ENCODE data around the gene CAPRIN2.

Gene CAPRIN2

DNA sequence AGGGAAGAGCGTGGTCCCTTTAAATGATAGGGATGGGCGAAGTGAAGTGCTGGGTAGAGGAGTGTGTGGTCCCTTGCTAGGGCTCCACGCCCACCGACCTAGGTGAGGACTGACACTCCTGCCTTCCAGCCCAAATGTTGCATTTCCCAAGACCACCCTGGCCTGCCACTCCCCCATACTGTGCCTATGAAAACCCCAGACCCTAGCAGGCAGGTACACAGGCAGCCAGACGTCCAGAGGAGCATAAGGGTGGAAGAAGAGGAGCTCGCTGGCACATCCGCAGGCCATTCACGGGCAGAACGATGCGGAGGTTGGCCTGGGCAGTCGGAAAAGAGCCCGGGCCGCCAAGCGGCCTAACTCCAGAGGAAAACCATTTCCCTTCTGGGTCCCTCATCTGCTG, 58.3 kb downstream of the CAPRIN2 start:
- Histone ChIP-seq H3K4me3 (ENCODE audit: low read depth in 1 of 2, low read length in 2 of 2) (peak overlapping the region; percentile 86 to 98), H3K36me3 (ENCODE audit: control insufficient read depth in 1 of 2, insufficient read depth in 2 of 2, low read length in 2 of 2) (no peaks in the 10 kb centered on the region), H3K4me1 (ENCODE audit: control insufficient read depth in 1 of 2, insufficient read depth in 2 of 2, low read length in 2 of 2) (peaks cover 19 to 28% of the 10 kb centered on the region in 2 donors), H3K27ac (ENCODE audit: low read length) (no peak overlapping the region), H3K9me3 (ENCODE audit: control insufficient read depth in 1 of 2, low read length in 2 of 2) (no peaks in the 10 kb centered on the region), H3K27me3 (ENCODE audit: low read depth, low read length) (no peaks in the 10 kb centered on the region)

DNA sequence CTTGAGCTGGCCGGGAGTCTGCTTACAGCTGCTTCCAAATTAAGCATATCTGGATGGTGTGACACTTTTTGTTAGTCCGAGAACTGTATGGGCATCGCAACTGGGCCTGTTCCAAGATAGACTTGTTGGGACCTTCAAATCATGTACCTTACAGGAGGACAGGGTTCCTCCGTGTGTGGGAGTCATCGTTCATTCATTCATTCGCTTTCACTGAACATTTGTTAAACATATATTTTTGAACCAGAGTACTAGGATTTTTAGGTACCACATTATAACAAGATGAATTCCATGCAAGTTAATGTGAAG, 58.7 kb downstream of the CAPRIN2 start:
- Histone ChIP-seq H3K27me3 (ENCODE audit: low read depth, low read length) (no peaks in the 10 kb centered on the region), H3K4me3 (ENCODE audit: low read depth in 1 of 2, low read length in 2 of 2) (peak overlapping the region; percentile 86 to 98), H3K4me1 (ENCODE audit: control insufficient read depth in 1 of 2, insufficient read depth in 2 of 2, low read length in 2 of 2) (peaks cover 19 to 28% of the 10 kb centered on the region in 2 donors), H3K9me3 (ENCODE audit: control insufficient read depth in 1 of 2, low read length in 2 of 2) (no peaks in the 10 kb centered on the region), H3K36me3 (ENCODE audit: control insufficient read depth in 1 of 2, insufficient read depth in 2 of 2, low read length in 2 of 2) (no peaks in the 10 kb centered on the region), H3K27ac (ENCODE audit: low read length) (peak overlapping the region; percentile 89)

GRCh38 chr12:30695199-30696102, 59.3 kb downstream of the CAPRIN2 start, which contains the start of gene IPO8:
IPO8 (minus strand) TSS chr12:30695869; CDS start chr12:30695647, 222 bp downstream.
- peak within 1 kb of the TSS; percentile 86 to 98 for H3K4me3 ChIP-seq (ENCODE audit: low read depth in 1 of 2, low read length in 2 of 2)
- no peaks in the 10 kb centered on the region for H3K27me3 ChIP-seq (ENCODE audit: low read depth, low read length)
- H3K36me3 ChIP-seq (ENCODE audit: control insufficient read depth in 1 of 2, insufficient read depth in 2 of 2, low read length in 2 of 2) = no peaks in the 10 kb centered on the region
- H3K9me3 ChIP-seq (ENCODE audit: control insufficient read depth in 1 of 2, low read length in 2 of 2) = no peaks in the 10 kb centered on the region
- peak within 1 kb of the TSS; percentile 89 for H3K27ac ChIP-seq (ENCODE audit: low read length)
- peaks cover 19 to 28% of the 10 kb centered on the region in 2 donors for H3K4me1 ChIP-seq (ENCODE audit: control insufficient read depth in 1 of 2, insufficient read depth in 2 of 2, low read length in 2 of 2)

GRCh38 chr12:30694412-30695198, 60.1 kb downstream of the CAPRIN2 start:
- H3K4me3 ChIP-seq (ENCODE audit: low read depth in 1 of 2, low read length in 2 of 2) = peak overlapping the region; percentile 86 to 98
- no peaks in the 10 kb centered on the region for H3K9me3 ChIP-seq (ENCODE audit: control insufficient read depth in 1 of 2, low read length in 2 of 2)
- H3K36me3 ChIP-seq (ENCODE audit: control insufficient read depth in 1 of 2, insufficient read depth in 2 of 2, low read length in 2 of 2) = no peaks in the 10 kb centered on the region
- no peaks in the 10 kb centered on the region for H3K27me3 ChIP-seq (ENCODE audit: low read depth, low read length)
- peaks cover 19 to 28% of the 10 kb centered on the region in 2 donors for H3K4me1 ChIP-seq (ENCODE audit: control insufficient read depth in 1 of 2, insufficient read depth in 2 of 2, low read length in 2 of 2)
- H3K27ac ChIP-seq (ENCODE audit: low read length) = peak overlapping the region; percentile 89

GRCh38 chr12:30692470-30692869, 62.3 kb downstream of the CAPRIN2 start:
- Histone ChIP-seq H3K27ac (ENCODE audit: low read length) (no peak overlapping the region), H3K27me3 (ENCODE audit: low read depth, low read length) (no peaks in the 10 kb centered on the region), H3K36me3 (ENCODE audit: control insufficient read depth in 1 of 2, insufficient read depth in 2 of 2, low read length in 2 of 2) (no peaks in the 10 kb centered on the region), H3K4me1 (ENCODE audit: control insufficient read depth in 1 of 2, insufficient read depth in 2 of 2, low read length in 2 of 2) (peaks cover 19 to 32% of the 10 kb centered on the region in 2 donors), H3K4me3 (ENCODE audit: low read depth in 1 of 2, low read length in 2 of 2) (no peak overlapping the region), H3K9me3 (ENCODE audit: control insufficient read depth in 1 of 2, low read length in 2 of 2) (no peaks in the 10 kb centered on the region)

- H3K27me3 ChIP-seq (ENCODE audit: low read depth, low read length) = no peaks in the 10 kb centered on the region
- no peaks in the 10 kb centered on the region for H3K36me3 ChIP-seq (ENCODE audit: control insufficient read depth in 1 of 2, insufficient read depth in 2 of 2, low read length in 2 of 2)
- no peak overlapping the region for H3K4me3 ChIP-seq (ENCODE audit: low read depth in 1 of 2, low read length in 2 of 2)
- H3K4me1 ChIP-seq (ENCODE audit: control insufficient read depth in 1 of 2, insufficient read depth in 2 of 2, low read length in 2 of 2) = peaks cover 18 to 32% of the 10 kb centered on the region in 2 donors
- no peaks in the 10 kb centered on the region for H3K9me3 ChIP-seq (ENCODE audit: control insufficient read depth in 1 of 2, low read length in 2 of 2)
- H3K27ac ChIP-seq (ENCODE audit: low read length) = no peak overlapping the region
Measured at GRCh38 chr12:30691122-30691879, 63.5 kb downstream of the CAPRIN2 start.

GRCh38 chr12:30687265-30687986, 67.3 kb downstream of the CAPRIN2 start:
- Histone ChIP-seq H3K27me3 (ENCODE audit: low read depth, low read length) (no peaks in the 10 kb centered on the region), H3K36me3 (ENCODE audit: control insufficient read depth in 1 of 2, insufficient read depth in 2 of 2, low read length in 2 of 2) (no peaks in the 10 kb centered on the region), H3K9me3 (ENCODE audit: control insufficient read depth in 1 of 2, low read length in 2 of 2) (no peaks in the 10 kb centered on the region), H3K4me1 (ENCODE audit: control insufficient read depth in 1 of 2, insufficient read depth in 2 of 2, low read length in 2 of 2) (peaks cover 0 to 8% of the 10 kb centered on the region in 2 donors), H3K4me3 (ENCODE audit: low read depth in 1 of 2, low read length in 2 of 2) (no peak overlapping the region), H3K27ac (ENCODE audit: low read length) (no peak overlapping the region)

- H3K36me3 ChIP-seq (ENCODE audit: control insufficient read depth in 1 of 2, insufficient read depth in 2 of 2, low read length in 2 of 2) = peaks cover 20 to 40% of the 10 kb centered on the region in 2 donors
Measured at GRCh38 chr12:30679241-30679640, 75.5 kb downstream of the CAPRIN2 start.

DNA sequence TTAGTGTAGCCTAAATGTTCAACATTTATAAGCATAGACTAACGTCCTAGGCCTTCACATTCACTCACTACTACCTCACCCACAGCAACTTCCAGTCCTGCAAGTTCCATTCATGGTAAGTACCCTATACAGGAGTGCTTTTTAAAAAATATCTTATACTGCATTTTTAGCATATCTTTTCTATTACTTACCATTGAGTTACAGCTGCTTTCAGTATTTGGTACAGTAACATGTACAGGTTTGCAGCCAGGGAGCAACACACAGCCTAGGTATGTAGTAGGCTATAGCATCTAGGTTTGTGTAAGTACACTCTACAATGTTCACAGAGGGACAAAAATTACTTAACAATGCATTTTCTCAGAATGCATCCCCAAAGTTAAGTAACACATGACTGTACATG, 76.5 kb downstream of the CAPRIN2 start:
- H3K9me3 ChIP-seq (ENCODE audit: control insufficient read depth in 1 of 2, low read length in 2 of 2) = no peaks in the 10 kb centered on the region
- no peaks in the 10 kb centered on the region for H3K4me1 ChIP-seq (ENCODE audit: control insufficient read depth in 1 of 2, insufficient read depth in 2 of 2, low read length in 2 of 2)
- H3K27ac ChIP-seq (ENCODE audit: low read length) = no peak overlapping the region
- peaks cover 20 to 48% of the 10 kb centered on the region in 2 donors for H3K36me3 ChIP-seq (ENCODE audit: control insufficient read depth in 1 of 2, insufficient read depth in 2 of 2, low read length in 2 of 2)
- no peaks in the 10 kb centered on the region for H3K27me3 ChIP-seq (ENCODE audit: low read depth, low read length)
- no peak overlapping the region for H3K4me3 ChIP-seq (ENCODE audit: low read depth in 1 of 2, low read length in 2 of 2)

More at GRCh38 chr12:30679241-30679640, 75.5 kb downstream of the CAPRIN2 start:
- no peak overlapping the region for H3K4me3 ChIP-seq (ENCODE audit: low read depth in 1 of 2, low read length in 2 of 2)
- no peaks in the 10 kb centered on the region for H3K4me1 ChIP-seq (ENCODE audit: control insufficient read depth in 1 of 2, insufficient read depth in 2 of 2, low read length in 2 of 2)
- no peak overlapping the region for H3K27ac ChIP-seq (ENCODE audit: low read length)
- H3K9me3 ChIP-seq (ENCODE audit: control insufficient read depth in 1 of 2, low read length in 2 of 2) = no peaks in the 10 kb centered on the region
- H3K27me3 ChIP-seq (ENCODE audit: low read depth, low read length) = no peaks in the 10 kb centered on the region

GRCh38 chr12:30661210-30661609, 93.5 kb downstream of the CAPRIN2 start:
- peaks cover 32 to 39% of the 10 kb centered on the region in 2 donors for H3K36me3 ChIP-seq (ENCODE audit: control insufficient read depth in 1 of 2, insufficient read depth in 2 of 2, low read length in 2 of 2)
- H3K4me1 ChIP-seq (ENCODE audit: control insufficient read depth in 1 of 2, insufficient read depth in 2 of 2, low read length in 2 of 2) = no peaks in the 10 kb centered on the region
- no peak overlapping the region for H3K4me3 ChIP-seq (ENCODE audit: low read depth in 1 of 2, low read length in 2 of 2)
- H3K27me3 ChIP-seq (ENCODE audit: low read depth, low read length) = no peaks in the 10 kb centered on the region
- no peaks in the 10 kb centered on the region for H3K9me3 ChIP-seq (ENCODE audit: control insufficient read depth in 1 of 2, low read length in 2 of 2)
- H3K27ac ChIP-seq (ENCODE audit: low read length) = no peak overlapping the region
